GM21360 (cell line): ENCODE data around the gene GABRP.

Experiments used
- ATAC-seq: cut with Tn5 transposase; IDR thresholded peaks from one replicate; pipeline ENCODE4 v1.9.1; 2021; ENCODE audit warnings: mild to moderate bottlenecking, moderate library complexity; ENCODE audit not compliant: unreplicated experiment

The GABRP gene

GRCh38 chr5:170857066-170857465, 73.5 kb downstream of the GABRP start:
- no peak for ATAC-seq

GRCh38 chr5:170860415-170860814, 76.9 kb downstream of the GABRP start:
- ATAC-seq = no peak

GRCh38 chr5:170860818-170861666, 77.5 kb downstream of the GABRP start:
- no peak for ATAC-seq

GRCh38 chr5:170861667-170861916, 78.1 kb downstream of the GABRP start:
- no peak for ATAC-seq

- ATAC-seq = no peak
Observed at GRCh38 chr5:170861917-170862766, 78.6 kb downstream of the GABRP start, which contains the start of gene RANBP17. Gene RANBP17, plus strand, starts transcription at chr5:170862018.

GRCh38 chr5:170863646-170864045, 80.1 kb downstream of the GABRP start:
- no peak for ATAC-seq
